Upper lobe of left lung (tissue), 6 donors: Measurements from ENCODE around the gene DCP2. TPM values are rescaled to one million over a fixed set of nuclear protein-coding genes. Genes with fewer than 3 reads are reported as not detected.

Experiments used
- ATAC-seq, 2 donors: fragments of 200-7000 bp; cut with Tn5 transposase; one replicate each; pipeline ENCODE4 v1.9.1; 2022; ENCODE audit warnings: mild to moderate bottlenecking in 2 of 2, moderate library complexity in 2 of 2; ENCODE audit not compliant: low FRiP score in 2 of 2
- DNase-seq, 2 donors: peaks; one replicate each; pipeline ENCODE4 v3.0.0-alpha.2; 2019 to 2020
- H3K27ac ChIP-seq, 4 donors: fragments of 200-600 bp; sonication (generic); one replicate each; pipeline ENCODE4 v1.5.1; 2016 to 2019
- H3K27me3 ChIP-seq, 4 donors: fragments of 200-600 bp; sonication (generic); one replicate each; pipeline ENCODE4 v1.5.1; 2017 to 2019
- H3K36me3 ChIP-seq, 4 donors: fragments of 200-600 bp; sonication (generic); one replicate each; pipeline ENCODE4 v1.5.1; 2016 to 2019
- H3K4me1 ChIP-seq, 4 donors: fragments of 200-600 bp; sonication (generic); one replicate each; pipeline ENCODE4 v1.5.1; 2018 to 2019
- H3K4me3 ChIP-seq, 4 donors: fragments of 200-600 bp; sonication (generic); one replicate each; pipeline ENCODE4 v1.5.1; 2017 to 2019; ENCODE audit warnings: mild to moderate bottlenecking in 2 of 4, moderate library complexity in 1 of 4
- H3K9me3 ChIP-seq, 4 donors: fragments of 200-600 bp; sonication (generic); one replicate each; pipeline ENCODE4 v1.5.1; 2018 to 2019
- EP300 ChIP-seq, 4 donors: sonication (generic); formaldehyde crosslinking; IDR thresholded peaks; one replicate each; pipeline ENCODE4 v1.5.1; 2017; ENCODE audit warnings: antibody characterized with exemption in 4 of 4, control low read depth in 2 of 4
- POLR2A ChIP-seq, 4 donors: fragments of 450-650 bp; IDR thresholded peaks; one replicate each; pipeline ENCODE4 v1.5.1; 2016 to 2017; ENCODE audit warnings: antibody characterized with exemption in 4 of 4, mild to moderate bottlenecking in 2 of 4
- POLR2AphosphoS5 ChIP-seq, 2 donors: sonication (generic); formaldehyde crosslinking; IDR thresholded peaks; one replicate each; pipeline ENCODE4 v1.5.1; 2017; ENCODE audit warnings: antibody characterized with exemption in 2 of 2
- WGBS, 2 donors: methylation state at CpG; one replicate each; pipeline ENCODE4 v1.1.5; 2017 to 2018; 5-methylcytosine and 5-hydroxymethylcytosine counted together
- total RNA-seq, 6 donors: library from RNA; depleted of rRNA in 4 of 6; stranded (reverse); fragments of >200 nt in 4 of 6; gene quantifications; one replicate each; pipeline versions ENCODE4 v1.1.0 to v1.2.1, GENCODE V29; 2016 to 2021
- TF ChIP-seq, protein P1 (sequence below), 6 experiments: fragments of 450-650 bp in 4 of 6; fragments of 200-600 bp in 2 of 6; sonication (generic) in 2 of 6; IDR thresholded peaks; one replicate each; pipeline ENCODE4 v1.5.1; 2016 to 2019; ENCODE audit warnings: antibody characterized with exemption in 6 of 6
- donor health status: DM: no; HTN: no; CAD: no; lungs with moderate emphysema.
- donor health status: DM: no; HTN: yes; CAD: no; lungs with severe emphysema.

Gene DCP2
- 100 to 1,000 TPM in 1 of 6 donors, 10 to 100 TPM in 5; 17.8 to 111 (median 53.2) TPM for total RNA-seq

DNA sequence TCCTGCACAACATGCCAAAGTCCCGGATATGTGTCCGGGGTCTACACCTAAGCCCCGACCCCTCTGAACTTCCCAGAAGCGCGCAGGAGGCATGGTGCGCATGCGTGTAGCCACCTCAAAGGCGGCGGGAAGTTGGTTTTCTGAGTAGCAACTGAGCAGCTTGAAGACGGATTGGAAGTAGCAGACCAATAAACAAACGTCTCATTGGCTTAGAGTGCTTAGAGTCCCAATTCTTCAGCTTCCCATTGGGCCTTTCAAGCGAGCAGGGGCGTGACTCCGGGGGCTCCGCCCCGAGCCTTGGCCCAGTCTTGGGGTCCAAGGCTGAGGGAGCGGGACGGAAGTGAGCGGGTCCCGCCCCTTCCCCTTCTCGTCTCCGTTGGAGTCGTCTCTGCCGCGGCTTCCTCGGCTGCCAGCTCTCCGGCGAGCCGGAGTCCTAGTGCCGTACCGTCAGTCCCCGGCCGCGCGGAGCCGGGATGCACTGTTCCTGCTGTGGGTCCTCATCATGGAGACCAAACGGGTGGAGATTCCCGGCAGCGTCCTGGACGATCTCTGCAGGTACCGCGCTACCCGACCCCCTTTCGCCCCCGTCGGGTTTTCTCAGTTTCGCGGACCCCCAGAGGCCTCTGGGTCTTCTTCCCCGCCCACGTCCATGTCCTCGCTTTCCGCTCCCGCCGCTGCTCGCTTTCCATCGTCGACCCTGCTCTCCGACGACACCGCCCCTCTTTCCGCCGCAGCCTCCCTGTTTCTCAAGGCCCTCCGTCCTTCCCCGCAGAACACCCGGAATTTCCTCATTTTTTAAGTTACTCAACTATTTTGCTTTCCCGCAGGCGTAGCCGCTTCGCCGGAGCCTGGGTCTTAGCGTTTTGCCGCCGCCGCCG is at the start of gene DCP2:
DCP2 (plus strand) TSS at position 367 of the 878 bp plus-strand sequence; CDS start at position 503, 136 bp downstream.
- no peak for TF ChIP-seq EP300 (IDR thresholded peaks at IDR 0.05)
- peak; percentile 53 to 90 (median 78) for TF ChIP-seq POLR2A (IDR thresholded peaks at IDR 0.05)
- peak; percentile 77 to 89 for TF ChIP-seq POLR2AphosphoS5 (IDR thresholded peaks at IDR 0.05)
- TF ChIP-seq, protein P1, sequence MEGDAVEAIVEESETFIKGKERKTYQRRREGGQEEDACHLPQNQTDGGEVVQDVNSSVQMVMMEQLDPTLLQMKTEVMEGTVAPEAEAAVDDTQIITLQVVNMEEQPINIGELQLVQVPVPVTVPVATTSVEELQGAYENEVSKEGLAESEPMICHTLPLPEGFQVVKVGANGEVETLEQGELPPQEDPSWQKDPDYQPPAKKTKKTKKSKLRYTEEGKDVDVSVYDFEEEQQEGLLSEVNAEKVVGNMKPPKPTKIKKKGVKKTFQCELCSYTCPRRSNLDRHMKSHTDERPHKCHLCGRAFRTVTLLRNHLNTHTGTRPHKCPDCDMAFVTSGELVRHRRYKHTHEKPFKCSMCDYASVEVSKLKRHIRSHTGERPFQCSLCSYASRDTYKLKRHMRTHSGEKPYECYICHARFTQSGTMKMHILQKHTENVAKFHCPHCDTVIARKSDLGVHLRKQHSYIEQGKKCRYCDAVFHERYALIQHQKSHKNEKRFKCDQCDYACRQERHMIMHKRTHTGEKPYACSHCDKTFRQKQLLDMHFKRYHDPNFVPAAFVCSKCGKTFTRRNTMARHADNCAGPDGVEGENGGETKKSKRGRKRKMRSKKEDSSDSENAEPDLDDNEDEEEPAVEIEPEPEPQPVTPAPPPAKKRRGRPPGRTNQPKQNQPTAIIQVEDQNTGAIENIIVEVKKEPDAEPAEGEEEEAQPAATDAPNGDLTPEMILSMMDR (IDR thresholded peaks at IDR 0.05) = no peak
- no peaks in the 10 kb centered on the region for H3K36me3 ChIP-seq
- H3K4me1 ChIP-seq = peaks cover 20 to 30% (median 27%) of the 10 kb centered on the region in 4 donors
- peak within 1 kb of the TSS; percentile 89 to 97 (median 94) for H3K27ac ChIP-seq
- H3K4me3 ChIP-seq = peak within 1 kb of the TSS; percentile 72 to 97 (median 78)
- no peaks in the 10 kb centered on the region for H3K27me3 ChIP-seq
- WGBS, 2 donors = 0% methylated on average over 44 to 59 of the region's 75 CpGs
- ATAC-seq (peak; percentile 100), DNase-seq (peak; percentile 96 to 98)
- no peaks in the 10 kb centered on the region for H3K9me3 ChIP-seq

DNA sequence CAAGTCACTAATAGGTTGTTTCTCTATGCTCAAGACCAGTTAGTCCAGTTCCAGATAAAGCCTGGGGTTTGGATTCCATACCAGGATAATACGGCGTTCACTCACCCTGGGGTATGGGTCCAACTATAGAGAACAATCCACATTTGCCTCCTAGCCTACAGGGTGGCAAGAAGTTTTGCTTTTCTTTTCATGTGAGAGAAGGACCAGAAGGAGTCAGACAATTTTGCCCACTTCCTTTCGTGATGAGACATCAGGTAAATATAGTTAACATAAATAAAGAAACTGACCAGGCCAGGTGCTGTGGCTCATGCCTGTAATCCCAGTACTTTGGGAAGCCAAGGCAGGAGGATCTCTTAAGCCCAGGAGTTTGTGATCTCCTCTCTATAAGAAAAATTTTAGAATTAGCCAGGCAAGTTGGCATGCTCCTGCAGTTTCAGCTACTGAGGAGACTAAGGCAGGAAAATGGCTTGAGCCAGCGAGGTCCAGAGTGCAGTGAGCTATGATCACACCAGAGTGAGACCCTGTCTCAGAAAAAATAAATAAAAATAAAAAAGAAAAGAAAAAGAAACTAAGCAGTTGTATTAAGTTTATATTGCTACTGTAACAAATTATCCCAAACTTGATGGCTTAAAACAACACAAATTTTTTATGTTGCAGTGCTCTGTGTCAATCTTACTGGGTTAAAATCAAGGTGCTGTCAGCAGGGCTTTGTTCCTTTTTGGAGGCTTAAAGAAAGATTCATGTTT is 47.1 kb upstream of the DCP2 start:
- no peak for TF ChIP-seq POLR2AphosphoS5 (IDR thresholded peaks at IDR 0.05)
- TF ChIP-seq, protein P1 (IDR thresholded peaks at IDR 0.05) = no peak
- DNase-seq = no peak
- Histone ChIP-seq H3K27ac (peak overlapping the region in 1 of 4 donors; percentile 8), H3K27me3 (no peaks in the 10 kb centered on the region), H3K36me3 (no peaks in the 10 kb centered on the region), H3K9me3 (no peaks in the 10 kb centered on the region), H3K4me1 (peaks cover 0 to 8% (median 3%) of the 10 kb centered on the region in 4 donors), H3K4me3 (no peak overlapping the region)
- no peak for ATAC-seq
- 90 to 92% methylated on average over 4 of the region's 4 CpGs for WGBS, 2 donors

DNA sequence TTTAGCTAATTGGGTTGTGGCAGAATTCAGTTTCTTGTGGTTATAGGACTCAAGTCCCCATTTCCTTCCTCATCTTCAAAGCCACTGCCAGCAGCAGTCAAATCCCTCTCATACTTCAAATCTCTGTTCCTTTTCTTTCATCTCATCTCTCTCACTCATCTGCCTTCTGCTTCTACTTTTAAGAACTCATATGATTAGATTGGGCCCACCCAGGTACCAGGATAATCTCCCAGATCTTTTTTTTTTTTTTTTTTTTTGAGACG is 46.6 kb upstream of the DCP2 start:
- Histone ChIP-seq H3K27me3 (no peaks in the 10 kb centered on the region), H3K9me3 (no peaks in the 10 kb centered on the region), H3K4me3 (no peak overlapping the region), H3K36me3 (no peaks in the 10 kb centered on the region), H3K4me1 (peaks cover 0 to 8% (median 3%) of the 10 kb centered on the region in 4 donors), H3K27ac (no peak overlapping the region)
- DNase-seq (no peak), ATAC-seq (peak in 1 of 2 donors; percentile 39)
- TF ChIP-seq, protein P1 (IDR thresholded peaks at IDR 0.05) = no peak
- no peak for TF ChIP-seq POLR2AphosphoS5 (IDR thresholded peaks at IDR 0.05)
- 62 to 65% methylated on average over 1 of the region's 1 CpG for WGBS, 2 donors

DNA sequence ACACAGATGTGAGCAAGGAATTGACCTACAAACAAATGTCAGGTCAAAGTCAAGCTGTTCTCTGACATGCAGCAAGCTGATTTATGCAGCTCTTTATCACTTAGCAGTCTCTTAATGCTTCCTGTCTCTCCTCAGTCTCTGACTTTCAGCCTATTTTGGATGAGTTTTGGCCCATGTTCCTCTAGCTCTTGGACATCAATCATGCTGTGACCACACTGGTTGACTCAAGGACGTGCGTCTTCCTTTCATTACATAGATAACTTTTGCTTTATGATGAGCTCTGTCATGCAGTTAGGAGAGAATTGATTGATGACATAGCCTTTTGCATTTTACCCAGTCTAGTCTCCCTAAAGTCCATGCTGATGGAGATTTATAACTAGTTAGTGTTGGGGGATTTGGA is 45.1 kb upstream of the DCP2 start:
- H3K27me3 ChIP-seq = no peaks in the 10 kb centered on the region
- no peak overlapping the region for H3K27ac ChIP-seq
- WGBS, 2 donors = 41 to 45% methylated on average over 2 of the region's 2 CpGs

More for the DNA sequence above, 45.1 kb upstream of the DCP2 start:
- no peak for ATAC-seq
- H3K4me1 ChIP-seq = peaks cover 0 to 8% (median 3%) of the 10 kb centered on the region in 4 donors
- no peaks in the 10 kb centered on the region for H3K9me3 ChIP-seq
- no peaks in the 10 kb centered on the region for H3K36me3 ChIP-seq
- no peak overlapping the region for H3K4me3 ChIP-seq
- no peak for DNase-seq
- no peak for TF ChIP-seq POLR2A (IDR thresholded peaks at IDR 0.05)
- TF ChIP-seq POLR2AphosphoS5 (IDR thresholded peaks at IDR 0.05) = no peak
- TF ChIP-seq EP300 (IDR thresholded peaks at IDR 0.05) = no peak
- TF ChIP-seq, protein P1 (IDR thresholded peaks at IDR 0.05) = no peak
